ENCODE data around the gene ERRFI1.
A peak's percentile ranks its signal among the peaks of the same experiment; 100 is the strongest.
"Not testable (repeated sequence)": the region's sequence is repeated elsewhere in the genome, so short reads cannot be mapped to it uniquely, and the experiment has no call there.

ERRFI1 gene

DNA sequence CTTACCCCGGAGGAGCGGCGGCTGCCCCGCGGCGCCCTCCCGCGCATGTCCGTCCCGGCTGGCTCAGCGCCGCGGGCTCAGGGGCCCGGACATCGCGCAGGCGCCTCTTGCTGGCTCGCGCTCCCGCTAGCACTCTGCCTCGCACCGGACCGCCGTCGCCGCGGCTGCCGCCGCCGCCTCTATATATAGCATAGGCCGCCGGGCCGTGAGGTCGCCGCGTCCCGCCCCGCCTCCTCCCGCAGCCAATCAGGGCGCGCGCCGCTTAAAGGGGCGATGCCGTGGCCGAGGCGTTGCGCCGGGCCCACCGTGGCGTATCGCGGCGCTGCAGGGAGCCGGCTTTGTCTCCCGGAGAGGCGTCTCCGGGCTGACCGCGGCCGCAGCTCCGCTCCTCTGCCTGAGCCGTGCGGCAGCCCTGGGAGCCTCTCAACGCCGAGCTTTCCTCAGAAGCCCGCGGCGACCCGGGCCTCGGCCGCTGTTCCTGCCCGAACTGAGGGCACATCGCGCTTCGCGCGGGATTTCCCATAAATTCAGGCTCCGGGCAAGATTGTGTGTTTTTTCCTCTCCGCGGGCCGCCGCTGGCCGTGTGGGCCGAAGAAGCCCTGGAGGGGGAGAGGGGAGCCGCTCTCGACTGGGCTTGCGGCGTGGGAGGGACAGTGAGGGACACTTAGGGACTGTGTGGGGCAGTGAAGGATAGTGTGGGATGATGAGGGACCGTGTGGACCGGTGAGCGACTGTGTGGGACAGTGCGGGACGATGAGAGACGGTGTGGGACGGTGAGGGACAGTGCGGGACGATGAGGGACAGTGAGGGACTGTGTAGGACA lies at the start of gene ERRFI1:
Gene ERRFI1 (minus strand): TSS at position 157 of the 823 bp plus-strand sequence. CDS start 10,690 bp downstream, outside the sequence.
- Histone ChIP-seq H2AFZ (peak within 1 kb of the TSS; percentile 86), H3K27me3 (ENCODE audit: control insufficient read depth, insufficient read depth, low read length) (no peaks in the 10 kb centered on the region), H3K9ac (peak within 1 kb of the TSS; percentile 80), H3K27ac (peak within 1 kb of the TSS; percentile 94), H3K36me3 (ENCODE audit: control insufficient read depth, insufficient read depth, low read length) (no peaks in the 10 kb centered on the region), H3K4me3 (ENCODE audit: low read depth, low read length) (peak within 1 kb of the TSS; percentile 68), H3K79me2 (peaks cover 5% of the 10 kb centered on the region), H3K4me1 (peaks cover 6% of the 10 kb centered on the region), H3K4me2 (ENCODE audit: low read length) (peak within 1 kb of the TSS; percentile 86), H3K9me3 (ENCODE audit: control insufficient read depth, low read length) (no peaks in the 10 kb centered on the region)
- TF ChIP-seq CTCF (IDR thresholded peaks at IDR 0.05), result no peak

DNA sequence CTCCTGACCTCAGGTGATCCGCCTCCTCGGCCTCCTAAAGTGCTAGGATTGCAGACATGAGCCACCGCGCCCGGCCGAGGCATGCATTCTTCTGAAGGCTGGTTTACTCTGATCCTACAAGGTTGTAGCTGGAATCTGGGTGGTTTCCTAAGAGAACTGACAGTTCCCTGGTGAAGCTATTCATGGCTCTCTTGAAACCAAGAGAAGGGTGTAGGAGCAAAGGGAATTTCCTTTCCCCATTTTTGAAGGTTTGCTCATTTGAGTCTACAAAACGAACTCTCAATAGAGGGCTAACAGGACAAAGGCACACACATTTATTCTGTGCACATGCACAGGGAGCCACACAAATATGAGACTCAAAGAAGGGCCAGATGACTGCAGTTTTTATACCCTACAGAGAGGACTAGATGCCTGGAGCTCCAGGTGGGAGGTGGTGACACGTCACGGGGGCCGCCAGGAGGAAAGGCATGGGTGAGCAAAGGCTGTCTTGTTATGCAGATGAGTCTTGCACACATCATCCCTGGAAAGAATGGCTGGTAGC lies 49.5 kb upstream of the ERRFI1 start:
- H3K79me2 ChIP-seq, result peaks cover 6% of the 10 kb centered on the region
- H2AFZ ChIP-seq, result peak overlapping the region; percentile 42
- H3K4me2 ChIP-seq (ENCODE audit: low read length), result no peak overlapping the region
- H3K27ac ChIP-seq, result peak overlapping the region; percentile 100
- H3K27me3 ChIP-seq (ENCODE audit: control insufficient read depth, insufficient read depth, low read length), result no peaks in the 10 kb centered on the region
- H3K9me3 ChIP-seq (ENCODE audit: control insufficient read depth, low read length), result no peaks in the 10 kb centered on the region
- peaks cover 36% of the 10 kb centered on the region for H3K4me1 ChIP-seq
- H3K4me3 ChIP-seq (ENCODE audit: low read depth, low read length), result peak overlapping the region; percentile 7
- no peak overlapping the region for H3K9ac ChIP-seq
- no peaks in the 10 kb centered on the region for H3K36me3 ChIP-seq (ENCODE audit: control insufficient read depth, insufficient read depth, low read length)
- no peak for TF ChIP-seq CTCF (IDR thresholded peaks at IDR 0.05)

DNA sequence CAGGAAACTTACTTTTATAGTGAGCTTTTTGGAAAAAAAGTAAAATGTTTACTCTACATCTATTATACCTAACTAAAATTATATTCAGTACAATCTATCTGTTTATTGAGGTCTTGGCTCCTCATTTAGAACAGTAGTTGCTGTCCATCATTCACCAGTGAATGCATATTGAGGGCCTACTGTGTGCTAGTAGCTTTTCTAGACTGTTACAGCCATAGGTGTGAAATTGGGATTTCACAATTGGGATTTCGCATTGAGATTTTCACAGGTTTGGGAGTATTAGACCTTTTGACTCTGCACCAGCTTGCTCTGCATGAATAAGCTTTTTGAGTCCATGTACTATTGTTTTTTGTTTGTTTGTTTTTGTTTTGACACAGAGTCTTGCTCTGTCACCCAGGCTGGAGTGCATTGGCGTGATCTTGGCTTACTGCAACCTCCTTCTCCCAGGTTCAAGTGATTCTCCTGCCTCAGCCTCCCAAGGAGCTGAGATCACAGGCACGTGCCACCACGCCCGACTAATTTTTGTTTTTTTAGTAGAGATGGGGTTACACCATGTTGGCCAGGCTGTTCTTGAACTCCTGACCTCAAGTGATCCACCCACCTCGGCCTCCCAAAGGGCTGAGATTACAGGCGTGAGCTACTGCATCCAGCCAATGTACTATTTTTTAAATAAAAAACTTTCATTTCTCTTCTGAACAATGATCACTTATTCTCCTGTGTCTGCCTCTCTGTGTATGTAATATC lies 47.2 kb upstream of the ERRFI1 start:
- H3K79me2 ChIP-seq, result no peaks in the 10 kb centered on the region
- H3K4me3 ChIP-seq (ENCODE audit: low read depth, low read length), result no peak overlapping the region
- H3K27me3 ChIP-seq (ENCODE audit: control insufficient read depth, insufficient read depth, low read length), result no peaks in the 10 kb centered on the region
- no peaks in the 10 kb centered on the region for H3K9me3 ChIP-seq (ENCODE audit: control insufficient read depth, low read length)
- peaks cover 38% of the 10 kb centered on the region for H3K4me1 ChIP-seq
- no peak for TF ChIP-seq CTCF (IDR thresholded peaks at IDR 0.05)
- no peak overlapping the region for H2AFZ ChIP-seq
- H3K9ac ChIP-seq, result no peak overlapping the region
- H3K36me3 ChIP-seq (ENCODE audit: control insufficient read depth, insufficient read depth, low read length), result no peaks in the 10 kb centered on the region
- no peak overlapping the region for H3K4me2 ChIP-seq (ENCODE audit: low read length)
- peak overlapping the region; percentile 100 for H3K27ac ChIP-seq

GRCh38 chr1:8070381-8070811 lies 44.3 kb upstream of the ERRFI1 start:
- Histone ChIP-seq H3K4me3 (ENCODE audit: low read depth, low read length) (peak overlapping the region; percentile 48), H3K4me1 (peaks cover 18% of the 10 kb centered on the region), H3K9me3 (ENCODE audit: control insufficient read depth, low read length) (no peaks in the 10 kb centered on the region), H3K79me2 (no peaks in the 10 kb centered on the region), H3K36me3 (ENCODE audit: control insufficient read depth, insufficient read depth, low read length) (no peaks in the 10 kb centered on the region), H3K27ac (peak overlapping the region; percentile 78), H3K9ac (no peak overlapping the region), H3K4me2 (ENCODE audit: low read length) (peak overlapping the region; percentile 70), H2AFZ (peak overlapping the region; percentile 78), H3K27me3 (ENCODE audit: control insufficient read depth, insufficient read depth, low read length) (no peaks in the 10 kb centered on the region)
- TF ChIP-seq CTCF (IDR thresholded peaks at IDR 0.05), result no peak

DNA sequence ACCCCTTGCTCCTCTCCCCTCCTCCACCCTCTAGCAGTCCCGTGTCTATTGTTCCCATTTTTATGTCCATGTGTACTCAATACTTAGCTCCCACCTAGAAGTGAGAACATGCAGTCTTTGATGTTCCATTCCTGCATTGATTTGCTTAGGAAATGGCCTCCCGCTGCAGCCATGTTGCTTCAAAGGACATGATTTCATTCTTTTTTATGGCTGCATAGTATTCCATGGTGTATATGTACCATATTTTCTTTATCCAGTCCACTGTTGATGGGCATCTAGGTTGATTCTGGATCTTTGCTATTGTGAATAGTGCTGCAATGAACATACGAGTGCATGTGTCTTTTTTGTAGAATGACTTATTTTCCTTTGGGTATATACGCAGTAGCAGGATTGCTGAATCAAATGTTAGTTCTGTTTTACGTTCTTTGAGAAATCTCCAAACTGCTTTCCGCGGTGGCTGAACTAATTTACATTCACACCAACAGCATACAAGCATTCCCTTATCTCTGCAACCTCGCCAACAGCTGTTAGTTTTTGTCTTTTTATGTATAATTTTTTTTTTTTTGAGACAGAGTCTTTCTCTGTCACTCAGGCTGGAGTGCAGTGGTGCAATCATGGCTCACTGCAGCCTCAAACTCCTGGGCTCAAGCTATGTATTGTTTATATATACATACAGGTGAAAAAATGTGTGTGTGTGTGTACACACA lies 43.7 kb upstream of the ERRFI1 start:
- not testable (repeated sequence) for H3K9me3 ChIP-seq (ENCODE audit: control insufficient read depth, low read length); H3K27me3 ChIP-seq (ENCODE audit: control insufficient read depth, insufficient read depth, low read length); H3K9ac ChIP-seq; H3K36me3 ChIP-seq (ENCODE audit: control insufficient read depth, insufficient read depth, low read length); H2AFZ ChIP-seq; H3K79me2 ChIP-seq
- peak overlapping the region; percentile 78 for H3K27ac ChIP-seq
- peak overlapping the region; percentile 70 for H3K4me2 ChIP-seq (ENCODE audit: low read length)
- peaks cover 13% of the 10 kb centered on the region for H3K4me1 ChIP-seq
- H3K4me3 ChIP-seq (ENCODE audit: low read depth, low read length), result peak overlapping the region; percentile 48
